Activated CD4-positive, alpha-beta T cell treated with anti-CD3 and anti-CD28 coated beads, Interleukin-2, Interleukin-6, amounts not matched to agents 100 ng/mL and 50 ng/mL, durations not matched to agents 16 hours and 8 hours (primary cell): ENCODE measurements around the gene GET4.

Source experiments
- DNase-seq: peaks from one replicate; pipeline ENCODE4 v3.0.0-alpha.2; 2020

Gene GET4

DNA sequence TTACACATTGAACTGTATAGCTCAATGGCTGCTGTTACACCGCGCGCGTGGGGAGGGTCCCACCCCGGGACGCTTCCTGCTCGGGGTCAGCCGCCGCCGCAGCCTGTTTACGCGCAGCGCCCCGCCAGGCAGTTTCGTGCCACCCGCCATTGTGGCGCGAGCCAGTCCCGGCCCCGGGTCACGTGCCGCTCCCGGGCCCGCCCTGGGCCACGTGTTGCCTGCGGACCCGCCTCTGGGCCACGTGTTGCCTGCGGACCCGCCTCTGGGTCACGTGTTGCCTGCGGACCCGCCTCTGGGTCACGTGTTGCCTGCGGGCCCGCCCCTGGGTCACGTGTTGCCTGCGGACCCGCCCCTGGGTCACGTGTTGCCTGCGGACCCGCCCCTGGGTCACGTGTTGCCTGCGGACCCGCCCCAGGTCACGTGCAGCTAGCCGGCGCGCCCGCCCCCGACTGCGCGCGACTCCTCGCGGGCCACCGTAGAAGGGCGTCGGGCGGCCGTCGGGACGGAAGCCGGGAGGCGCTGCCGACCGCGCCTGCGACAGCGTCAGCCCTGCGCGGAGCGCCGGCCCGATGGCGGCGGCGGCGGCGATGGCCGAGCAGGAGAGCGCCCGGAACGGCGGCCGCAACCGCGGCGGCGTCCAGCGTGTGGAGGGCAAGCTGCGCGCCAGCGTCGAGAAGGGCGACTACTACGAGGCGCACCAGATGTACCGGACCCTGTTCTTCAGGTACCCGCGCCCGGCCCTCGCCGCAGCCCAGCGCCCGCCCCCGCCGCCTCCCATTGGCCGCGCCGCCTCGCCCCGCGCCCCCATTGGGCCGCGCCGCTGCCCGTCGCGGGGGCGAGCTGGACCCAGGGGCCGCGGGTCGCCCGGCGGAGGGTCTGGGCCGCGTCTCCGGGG is at the start of gene GET4:
TSS of gene GET4 (plus strand) at position 478 of the 895 bp plus-strand sequence. CDS start at position 570, 92 bp downstream.
- peak; percentile 99 for DNase-seq

- DNase-seq = no peak
Observed at GRCh38 chr7:828793-829561, 47.4 kb upstream of the GET4 start.

DNA sequence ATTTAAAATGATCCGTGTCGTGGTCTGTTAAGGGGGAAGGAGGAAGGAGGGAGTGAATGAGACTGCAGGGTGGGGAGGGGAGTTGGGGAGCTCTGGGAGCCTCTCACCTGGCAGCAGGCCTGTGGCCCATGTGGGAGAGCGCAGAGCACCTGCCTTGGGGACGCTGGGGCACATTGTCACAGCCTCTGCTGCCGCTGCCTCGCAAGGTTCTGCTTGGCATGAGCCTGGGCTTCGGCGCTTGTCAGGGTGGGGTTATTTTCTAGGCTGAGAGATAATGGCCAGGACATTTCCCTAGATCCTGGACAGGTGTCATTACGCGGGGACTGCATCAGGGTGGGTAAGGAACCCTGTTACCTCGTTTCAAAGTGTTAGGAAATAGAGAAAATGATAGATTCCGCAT is 46.3 kb upstream of the GET4 start:
- DNase-seq = no peak

DNA sequence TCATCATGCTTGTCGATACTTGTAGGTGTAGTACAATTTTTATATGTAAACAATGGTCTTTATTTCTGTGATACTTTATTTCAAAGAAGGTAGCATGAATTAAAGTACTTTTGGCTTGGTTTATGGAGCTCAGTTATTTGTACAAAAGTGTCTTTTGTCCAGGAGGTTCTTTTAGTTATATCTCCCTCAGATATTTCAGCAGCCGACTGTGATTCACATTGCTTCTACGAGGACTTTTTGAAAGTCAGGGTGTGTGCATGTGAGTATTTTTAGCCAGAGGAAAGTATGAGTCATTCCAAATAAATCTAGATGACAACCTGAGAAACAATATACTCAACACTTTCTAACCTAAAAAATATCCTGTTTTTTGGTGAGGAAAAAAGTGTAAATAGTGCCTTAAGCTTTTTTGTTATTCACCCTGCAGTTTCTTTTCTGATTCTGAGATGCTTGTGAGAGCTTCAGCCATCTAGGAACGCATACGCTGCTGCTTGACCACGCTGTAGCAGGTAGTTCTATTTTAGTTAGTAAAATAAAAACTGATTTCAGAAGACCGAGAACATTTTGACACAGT is 44.7 kb upstream of the GET4 start:
- peak; percentile 79 for DNase-seq

GRCh38 chr7:832167-832967 is 44.0 kb upstream of the GET4 start, which contains the start of gene SUN1:
SUN1 (plus strand) TSS chr7:832476; CDS start chr7:832525, 49 bp downstream.
- peak; percentile 68 for DNase-seq

DNA sequence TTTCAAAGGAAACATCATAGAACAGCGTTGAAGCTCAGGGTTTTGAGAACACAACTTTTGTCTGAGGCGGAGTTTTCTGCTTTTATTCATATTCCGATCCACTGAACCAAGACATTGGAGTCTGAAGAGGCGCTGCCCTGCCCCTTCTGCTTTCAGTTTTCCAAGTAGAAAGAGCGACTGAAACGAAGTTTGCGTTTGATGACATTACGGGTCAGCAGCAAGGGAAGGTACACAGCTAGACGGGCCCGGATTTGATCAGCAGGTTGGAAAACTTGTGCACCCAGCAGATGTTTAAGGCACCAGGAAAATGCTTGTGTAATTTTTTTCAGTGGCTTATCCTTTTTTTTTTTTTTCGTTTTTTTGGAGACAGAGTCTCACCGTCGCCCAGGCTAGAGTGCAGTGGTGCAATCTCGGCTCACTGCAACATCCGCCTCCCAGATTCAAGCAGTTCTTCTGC is 43.4 kb upstream of the GET4 start:
- no peak for DNase-seq

GRCh38 chr7:833601-834258 is 42.6 kb upstream of the GET4 start:
- DNase-seq = no peak

GRCh38 chr7:834277-834676 is 42.1 kb upstream of the GET4 start:
- DNase-seq = no peak

- no peak for DNase-seq
Observed at GRCh38 chr7:835021-835420, 41.3 kb upstream of the GET4 start.

DNA sequence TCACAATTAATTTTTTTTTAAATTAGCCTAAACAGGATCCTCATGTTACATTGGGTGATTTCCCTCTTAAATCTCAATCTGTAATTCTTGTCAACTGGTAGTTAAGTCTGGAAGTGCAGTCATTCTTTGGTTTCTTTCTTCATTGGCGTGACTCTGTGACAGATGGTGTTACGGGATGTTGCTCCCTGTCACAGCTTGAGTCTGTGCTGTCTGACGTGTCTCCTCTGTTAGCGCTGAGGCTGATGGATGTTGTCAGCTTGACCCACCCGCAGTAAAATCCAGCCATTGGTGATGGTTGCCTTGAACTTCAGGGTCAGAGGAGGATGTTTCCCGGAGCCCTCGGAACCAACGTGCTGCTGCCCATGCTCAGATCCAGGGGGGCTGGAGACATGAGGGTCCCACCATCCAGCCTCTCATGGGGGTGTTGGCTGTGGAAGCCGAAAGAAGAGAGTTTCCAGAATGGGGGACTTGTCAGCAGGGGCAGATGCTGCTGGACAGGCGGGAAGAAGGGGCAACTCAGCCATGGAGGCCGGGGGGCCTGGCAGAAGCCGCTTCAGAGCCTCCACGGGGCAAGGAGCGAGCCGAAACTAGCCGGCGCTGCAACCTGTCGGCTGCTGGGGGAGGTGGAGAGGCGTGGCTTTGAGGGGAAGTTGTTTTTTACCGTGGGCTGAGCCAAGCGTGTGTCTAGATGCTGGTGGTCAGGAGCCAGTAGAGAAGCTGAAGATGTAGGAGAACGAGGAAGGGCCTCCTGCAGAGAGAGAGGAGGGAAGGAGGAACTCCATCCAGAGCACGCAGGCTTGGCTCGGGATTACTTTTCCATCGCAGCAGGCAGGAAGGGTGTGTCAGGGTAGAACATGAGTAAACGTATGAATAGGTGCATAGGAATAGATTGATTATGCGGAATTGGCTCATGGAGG is 40.6 kb upstream of the GET4 start:
- no peak for DNase-seq

GRCh38 chr7:836429-836828 is 39.9 kb upstream of the GET4 start:
- DNase-seq = no peak

DNA sequence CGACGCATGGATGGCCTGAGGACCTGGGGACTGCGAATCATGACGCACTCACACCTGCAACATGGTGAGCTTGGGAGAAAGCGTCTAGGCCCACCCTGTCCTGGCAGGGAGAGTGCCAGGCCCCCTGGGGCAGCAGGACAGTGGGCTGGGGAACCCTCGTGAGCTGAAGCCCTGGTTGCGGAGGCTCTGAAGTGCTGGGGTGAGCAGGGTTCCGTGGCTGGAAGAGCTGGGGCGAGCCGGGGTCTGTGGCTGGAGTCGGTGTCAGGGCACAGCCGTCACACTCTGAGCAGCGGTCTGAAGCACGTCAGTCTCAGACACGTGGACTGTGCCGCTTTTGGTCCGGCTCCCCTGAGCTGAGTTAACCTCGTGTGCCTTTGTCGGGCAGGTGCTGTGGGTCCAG is 39.4 kb upstream of the GET4 start:
- no peak for DNase-seq

DNA sequence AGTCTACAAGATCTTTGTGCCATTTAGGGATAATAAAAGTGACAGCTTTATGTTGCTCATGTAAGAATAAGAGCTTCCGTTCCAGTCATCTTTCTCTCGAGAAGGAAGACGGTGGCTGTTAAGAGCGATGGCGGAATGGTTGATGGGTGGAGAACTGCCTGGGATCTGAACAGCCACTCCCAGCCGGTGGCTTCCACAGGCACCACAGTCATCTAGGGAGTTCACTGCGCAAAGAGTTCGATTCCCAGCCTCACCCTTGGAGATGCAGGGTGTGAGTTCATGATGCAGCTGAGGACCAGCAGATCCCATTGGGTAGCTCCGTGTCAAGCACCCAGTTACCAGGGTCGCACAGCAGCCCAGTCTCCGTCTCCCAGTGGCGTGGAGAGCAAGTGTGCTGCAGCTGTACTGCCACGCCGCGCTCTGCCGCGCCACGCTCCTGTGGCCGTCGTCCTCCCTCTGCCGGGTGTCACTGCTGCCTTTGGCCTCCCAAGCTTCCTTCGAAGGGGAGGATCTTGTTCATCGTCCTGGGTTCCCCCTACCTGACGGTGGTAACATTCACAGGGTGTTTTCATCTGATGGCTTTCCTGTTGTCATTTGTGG is 36.3 kb upstream of the GET4 start:
- DNase-seq = no peak

GRCh38 chr7:841943-842342 is 34.4 kb upstream of the GET4 start:
- no peak for DNase-seq

- DNase-seq = no peak
Observed at GRCh38 chr7:842431-843031, 33.8 kb upstream of the GET4 start.

GRCh38 chr7:843230-843629 is 33.1 kb upstream of the GET4 start:
- no peak for DNase-seq

- no peak for DNase-seq
Observed at GRCh38 chr7:844043-844442, 32.3 kb upstream of the GET4 start.

DNA sequence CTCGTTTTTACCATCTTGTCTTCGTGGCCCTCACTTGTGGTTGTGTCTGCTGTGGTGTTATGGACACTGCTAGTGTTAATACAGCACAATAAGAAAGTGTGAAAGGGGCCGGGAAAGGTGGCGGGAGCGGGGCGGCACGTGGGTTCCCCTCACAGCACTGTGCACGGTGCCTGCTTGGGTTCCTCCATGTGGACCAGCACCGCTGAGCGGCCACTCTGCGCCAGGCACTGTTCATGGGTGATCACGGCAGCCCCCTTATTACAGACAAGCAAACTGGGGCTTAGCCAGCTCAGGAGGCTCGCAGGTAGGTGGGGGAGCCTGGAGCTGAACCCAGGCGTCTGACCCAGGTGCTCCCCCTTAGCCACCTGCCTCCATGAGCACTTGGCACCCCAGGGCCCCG is 31.8 kb upstream of the GET4 start:
- DNase-seq = no peak

GRCh38 chr7:845091-845490 is 31.3 kb upstream of the GET4 start:
- no peak for DNase-seq

DNA sequence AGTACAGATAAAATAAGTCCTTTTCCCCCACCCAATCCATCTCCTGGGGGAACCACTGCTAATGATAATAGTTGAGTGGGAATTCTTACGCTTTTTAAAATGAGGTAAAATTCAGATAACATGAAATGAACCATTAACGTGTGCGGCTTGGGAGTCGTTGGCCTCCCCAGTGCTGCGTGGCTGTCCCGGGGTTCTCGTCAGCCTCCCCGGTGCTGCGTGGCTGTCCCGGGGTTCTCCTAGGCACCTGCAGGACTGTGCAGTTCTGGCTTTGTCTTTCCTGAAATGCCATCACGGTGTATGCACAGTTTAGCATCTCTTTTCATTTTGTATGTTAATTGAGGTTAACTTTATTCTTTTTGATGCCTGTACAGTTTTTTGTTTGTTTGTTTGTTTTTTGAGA is 30.6 kb upstream of the GET4 start:
- DNase-seq = no peak
